NK-92 (cell line): ENCODE measurements around the gene TXNDC8.

ENCODE experiments used
- DNase-seq: peaks from one replicate; lab custom pipeline; 2025; ENCODE audit not compliant: unreplicated experiment; lab: John Stamatoyannopoulos, UW

TXNDC8 gene

GRCh38 chr9:110282018-110282738 lies 55.5 kb downstream of the TXNDC8 start:
- no peak for DNase-seq

GRCh38 chr9:110278080-110278707 lies 59.5 kb downstream of the TXNDC8 start:
- DNase-seq: no peak

DNA sequence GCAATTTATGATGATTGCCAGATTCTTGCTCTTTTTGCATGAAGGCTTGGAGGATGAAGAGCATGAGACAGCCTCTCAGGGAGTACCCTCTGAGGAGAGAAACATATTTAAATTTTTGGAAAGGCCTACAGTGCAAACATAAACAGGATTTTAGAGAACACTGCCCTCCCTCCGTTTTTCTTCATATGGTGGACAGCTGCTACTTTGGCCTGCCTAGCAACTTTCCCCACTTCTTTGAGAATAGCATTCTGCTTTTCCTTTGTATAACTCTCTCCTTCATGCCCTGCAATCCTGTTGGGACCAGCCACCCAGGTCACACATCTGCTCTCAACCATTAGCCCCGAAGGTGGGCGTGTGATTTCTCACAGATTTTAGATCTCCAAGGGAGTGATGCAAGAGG lies 60.9 kb downstream of the TXNDC8 start:
- DNase-seq: no peak

GRCh38 chr9:110270211-110270995 lies 67.3 kb downstream of the TXNDC8 start:
- no peak for DNase-seq

- DNase-seq: no peak
Measured at GRCh38 chr9:110266795-110267194, 70.9 kb downstream of the TXNDC8 start.

DNA sequence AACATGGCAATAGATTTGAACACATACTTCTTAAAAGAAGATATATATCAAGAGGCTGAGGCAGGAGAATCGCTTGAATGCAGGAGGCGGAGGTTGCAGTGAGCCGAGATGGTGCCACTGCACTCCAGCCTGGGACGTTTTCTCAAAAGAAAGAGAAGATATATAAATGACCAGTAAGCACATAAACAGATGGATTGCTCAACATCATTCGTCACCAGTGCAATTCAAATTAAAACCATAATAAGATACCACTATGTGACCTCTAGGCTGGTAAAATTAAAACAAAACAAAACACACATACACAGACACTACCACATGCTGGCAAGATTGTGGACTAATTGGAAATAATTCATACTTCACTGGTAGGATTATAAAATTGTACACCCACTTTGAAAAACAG lies 76.0 kb downstream of the TXNDC8 start:
- no peak for DNase-seq

DNA sequence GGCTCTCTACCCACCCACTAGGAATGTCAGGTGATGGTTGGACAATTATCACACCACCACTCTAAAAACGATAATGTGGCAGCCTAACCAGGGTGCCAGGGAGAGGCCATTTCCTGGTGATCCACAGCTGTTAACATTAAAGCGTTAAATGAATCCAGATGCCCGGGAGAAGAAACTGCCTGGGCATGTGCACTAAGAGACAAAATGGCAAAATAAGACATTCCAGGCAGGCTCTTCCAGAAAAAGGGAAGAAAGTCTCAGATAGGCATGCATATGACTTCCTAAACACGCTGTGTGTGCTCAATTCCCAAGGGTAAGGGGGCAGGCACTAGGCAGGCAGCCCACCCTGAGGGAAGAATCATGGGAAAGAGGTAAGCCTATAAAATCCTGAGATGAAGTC lies 76.8 kb downstream of the TXNDC8 start:
- DNase-seq: no peak

DNA sequence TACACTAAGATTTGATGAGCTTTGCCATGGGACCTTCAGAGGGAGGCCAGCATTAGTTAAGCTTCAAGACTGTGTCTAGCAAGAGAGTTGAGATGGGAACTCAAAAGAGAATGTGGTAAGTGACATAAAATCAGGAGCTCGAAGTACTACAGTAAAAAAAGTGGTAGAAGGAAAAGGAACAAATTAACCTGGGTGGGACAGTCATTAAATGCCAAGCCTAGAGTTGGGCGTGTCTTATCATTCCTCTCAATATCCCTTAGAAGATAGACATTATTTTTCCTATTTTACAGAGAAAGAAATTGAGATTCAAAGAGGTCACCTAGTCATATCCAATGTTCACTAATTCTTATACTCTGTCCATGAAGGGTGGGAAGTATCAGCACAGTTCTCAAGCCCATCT lies 78.1 kb downstream of the TXNDC8 start:
- no peak for DNase-seq

DNA sequence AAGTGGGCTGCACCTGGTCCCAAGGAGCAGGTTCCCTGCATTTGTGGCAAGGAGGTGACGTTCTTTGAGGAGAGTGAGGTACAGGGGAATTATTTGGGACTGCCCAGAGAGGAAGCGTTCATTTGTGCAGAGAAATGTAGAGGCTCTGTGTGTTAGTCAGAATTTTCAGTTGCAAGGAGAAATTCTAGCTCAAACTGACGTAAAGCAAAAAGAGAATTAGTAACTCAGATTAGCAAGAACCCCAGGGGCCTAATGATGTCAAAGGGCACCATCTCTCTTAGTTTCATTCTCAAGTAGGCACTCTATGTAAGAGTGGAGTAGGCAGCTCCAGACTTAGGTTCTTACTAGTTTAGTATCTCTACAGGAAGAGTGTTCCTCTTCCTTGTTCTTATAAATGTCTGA lies 79.0 kb downstream of the TXNDC8 start:
- no peak for DNase-seq

DNA sequence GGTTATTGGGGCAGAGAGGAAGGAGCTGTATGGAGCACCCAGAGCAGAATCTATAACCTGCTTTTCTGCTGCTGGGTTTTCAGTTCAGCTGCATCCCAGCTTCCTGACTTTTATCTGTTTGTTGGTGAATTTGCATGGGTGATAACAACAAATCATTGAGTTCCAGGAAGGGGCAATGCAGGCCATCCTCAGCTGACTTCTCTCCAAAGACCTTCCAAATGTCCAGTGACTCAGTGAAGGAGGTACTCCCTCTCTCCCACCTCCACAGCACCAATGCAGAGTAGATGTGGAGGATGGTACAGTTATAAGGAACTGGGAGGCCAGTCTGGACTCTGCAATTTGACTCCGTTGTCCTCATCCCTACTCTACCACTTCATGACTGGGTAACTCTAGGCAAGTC lies 79.7 kb downstream of the TXNDC8 start:
- no peak for DNase-seq

GRCh38 chr9:110257097-110257841 lies 80.4 kb downstream of the TXNDC8 start:
- DNase-seq: no peak

- no peak for DNase-seq
Measured at GRCh38 chr9:110256380-110257096, 81.1 kb downstream of the TXNDC8 start, which contains the start of gene TXN. TSS of gene TXN (minus strand) at chr9:110256507. CDS start at chr9:110256435, 72 bp downstream.

- DNase-seq: no peak
Measured at GRCh38 chr9:110255463-110256379, 81.9 kb downstream of the TXNDC8 start.

DNA sequence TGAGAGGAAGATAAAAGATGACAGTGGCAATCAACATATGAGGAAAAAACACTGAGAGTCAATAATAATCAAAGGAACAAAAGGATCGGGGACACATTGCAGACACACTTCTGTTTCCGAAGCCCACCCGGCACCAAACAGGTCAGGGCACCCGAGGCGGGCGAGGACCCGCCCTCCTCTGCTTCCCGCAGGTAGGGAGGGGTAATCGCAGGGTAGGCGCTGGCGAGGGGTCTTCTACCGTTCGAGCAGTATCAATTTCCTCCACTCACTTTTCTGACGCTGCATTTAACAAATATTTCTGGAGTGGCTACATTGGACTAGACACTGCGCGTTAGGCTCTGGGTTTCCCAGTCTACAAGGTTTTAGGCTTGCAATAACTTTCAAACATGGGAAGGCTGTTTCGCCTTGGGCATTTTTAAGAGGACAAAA lies 82.6 kb downstream of the TXNDC8 start:
- no peak for DNase-seq

DNA sequence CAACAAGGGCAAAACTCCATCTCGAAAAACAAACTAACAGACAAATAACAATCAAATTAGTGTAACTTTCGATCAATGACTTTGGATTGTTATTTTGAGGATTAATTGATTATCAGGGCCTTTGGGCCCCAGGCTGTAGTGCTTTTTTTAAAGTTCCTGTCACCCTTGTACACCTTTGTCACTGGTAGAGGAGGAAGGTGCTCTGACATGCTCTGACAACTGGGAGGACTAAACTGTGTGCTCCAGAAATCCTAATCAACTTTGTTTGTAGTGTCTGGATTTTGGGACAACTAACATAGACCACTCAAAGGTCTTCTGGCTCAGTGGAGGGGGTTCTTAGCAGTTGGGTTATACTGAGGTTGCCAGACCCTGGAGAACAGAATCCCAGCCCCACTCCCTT lies 83.2 kb downstream of the TXNDC8 start:
- no peak for DNase-seq
